GM12873 (cell line): ENCODE measurements around the gene ELK3.

Source experiments
- CTCF ChIP-seq: IDR thresholded peaks from 2 replicates; pipeline ENCODE4 v1.5.1; 2012; ENCODE audit warnings: low read depth, mild to moderate bottlenecking, moderate library complexity, low read length, control low read depth; ENCODE audit not compliant: insufficient read depth; ENCODE audit errors: missing control alignments

The ELK3 gene

GRCh38 chr12:96303653-96304052 lies 109.5 kb downstream of the ELK3 start:
- no peak for TF ChIP-seq CTCF

DNA sequence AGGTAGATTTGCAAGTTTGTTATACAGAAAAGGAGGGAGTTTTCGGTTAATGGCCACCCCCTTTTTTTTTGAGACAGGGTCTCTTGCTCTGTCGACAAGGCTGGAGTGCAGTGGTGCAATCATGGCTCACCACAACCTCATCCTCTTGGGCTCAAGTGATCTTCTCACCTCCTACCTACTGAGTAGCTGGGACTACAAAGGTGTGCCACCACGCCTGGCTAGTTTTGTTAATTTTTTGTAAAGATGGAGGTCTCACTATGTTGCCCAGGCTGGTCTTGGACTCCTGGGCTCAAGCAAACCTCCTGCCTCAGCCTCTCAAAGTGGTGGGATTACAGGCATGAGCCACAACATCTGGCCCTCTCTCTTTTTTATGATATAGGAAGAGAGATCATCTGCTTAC lies 111.5 kb downstream of the ELK3 start:
- TF ChIP-seq CTCF, result no peak

DNA sequence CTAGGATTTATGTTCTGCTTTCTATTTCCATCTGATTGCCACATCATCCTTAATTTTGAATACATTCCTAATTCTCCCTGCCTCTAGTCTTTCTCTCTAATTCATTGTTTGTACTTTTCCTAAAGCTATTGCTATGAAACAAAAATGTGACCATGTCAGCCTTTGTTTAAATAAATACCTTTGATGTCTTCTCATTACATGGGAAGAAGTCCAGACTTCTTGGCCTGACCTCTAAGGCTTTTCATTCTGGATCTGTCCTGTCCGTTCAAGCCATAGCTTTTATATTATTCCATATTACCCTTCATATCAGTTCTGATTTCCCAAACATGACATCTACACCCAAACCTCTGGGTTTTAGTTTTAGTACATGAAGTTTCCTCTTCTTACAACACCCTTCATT lies 114.7 kb downstream of the ELK3 start:
- TF ChIP-seq CTCF, result no peak

DNA sequence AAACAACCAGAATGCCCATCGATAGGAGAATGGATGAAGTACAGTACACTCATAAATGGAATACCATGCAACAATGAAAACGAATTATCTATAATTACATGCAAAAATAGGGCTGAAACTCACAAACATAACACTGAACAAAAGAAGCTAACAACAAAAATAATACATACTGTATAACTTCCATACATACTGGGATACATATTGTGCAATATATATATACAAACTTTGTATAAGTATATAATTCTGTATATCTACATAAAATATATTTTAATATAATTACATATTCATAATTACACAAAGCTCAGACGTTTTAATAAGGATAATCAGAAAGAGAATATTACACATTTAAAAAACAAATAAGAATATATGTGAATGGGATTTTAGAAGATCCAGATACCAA lies 115.9 kb downstream of the ELK3 start:
- TF ChIP-seq CTCF, result no peak

DNA sequence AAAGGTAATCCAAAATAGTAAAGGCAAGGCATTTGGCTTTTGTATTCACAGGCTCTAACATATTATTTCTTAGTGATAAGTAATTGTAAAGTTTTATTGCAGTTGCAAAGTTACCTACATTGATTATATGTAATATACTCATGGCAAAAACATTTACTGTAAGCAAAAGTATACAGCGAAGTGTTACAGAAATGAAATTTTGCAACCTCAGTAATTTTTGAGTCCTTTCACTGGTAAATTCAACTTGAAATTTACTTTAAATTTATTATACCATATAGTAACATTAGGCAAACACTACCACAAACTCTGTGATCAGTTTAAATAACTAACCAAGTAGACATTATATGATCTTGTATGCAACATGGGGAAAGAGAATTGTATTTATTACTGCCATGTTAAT lies 117.0 kb downstream of the ELK3 start:
- no peak for TF ChIP-seq CTCF

DNA sequence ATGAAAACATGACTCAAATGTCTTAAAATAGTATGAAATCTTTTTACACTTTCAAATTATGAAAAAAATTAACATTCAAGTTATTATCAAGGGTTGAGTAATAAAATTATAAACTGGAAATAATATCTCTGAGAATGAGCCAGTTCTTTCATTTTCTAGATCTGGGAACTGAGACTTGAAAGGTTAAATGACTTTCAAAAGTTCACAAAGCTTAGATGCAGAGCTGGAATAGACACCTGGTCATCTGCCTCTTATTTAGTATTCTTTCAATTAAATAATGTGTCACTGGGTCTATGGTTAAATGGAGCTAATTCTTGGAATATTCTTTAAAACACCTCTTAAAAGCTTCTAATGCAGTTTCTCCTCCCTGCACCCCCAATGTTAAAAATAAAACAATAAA lies 119.4 kb downstream of the ELK3 start:
- no peak for TF ChIP-seq CTCF

DNA sequence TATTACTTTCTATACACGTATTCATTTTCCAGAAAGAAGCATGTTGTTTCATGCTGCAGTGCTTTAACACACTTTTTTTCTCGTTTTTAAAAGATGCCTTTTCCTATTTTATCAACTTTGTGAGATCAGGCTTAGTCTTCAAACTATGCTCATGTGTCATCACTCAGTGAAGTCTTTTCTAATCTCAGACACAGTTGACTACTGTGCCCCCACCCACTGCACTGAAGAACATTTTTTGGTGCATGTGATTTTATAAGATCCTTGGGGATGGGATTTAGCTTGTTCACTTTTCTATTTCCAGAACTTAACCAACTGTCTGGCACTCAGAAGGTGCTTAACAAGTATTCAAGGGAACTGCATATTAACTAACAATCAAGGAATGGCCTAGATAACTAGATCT lies 120.5 kb downstream of the ELK3 start:
- TF ChIP-seq CTCF, result no peak
